Erythroblast (primary cell): ENCODE results near the gene MN1.

Experiments
- GATA1 ChIP-seq: IDR thresholded peaks from 2 replicates; pipeline ENCODE4 v1.6.1; 2011; ENCODE audit warnings: low read depth, mild to moderate bottlenecking, control low read depth, low read length, moderate library complexity
- POLR2A ChIP-seq: IDR thresholded peaks from 2 replicates; pipeline ENCODE4 v1.6.1; 2011; ENCODE audit warnings: mild to moderate bottlenecking, low read length

DNA sequence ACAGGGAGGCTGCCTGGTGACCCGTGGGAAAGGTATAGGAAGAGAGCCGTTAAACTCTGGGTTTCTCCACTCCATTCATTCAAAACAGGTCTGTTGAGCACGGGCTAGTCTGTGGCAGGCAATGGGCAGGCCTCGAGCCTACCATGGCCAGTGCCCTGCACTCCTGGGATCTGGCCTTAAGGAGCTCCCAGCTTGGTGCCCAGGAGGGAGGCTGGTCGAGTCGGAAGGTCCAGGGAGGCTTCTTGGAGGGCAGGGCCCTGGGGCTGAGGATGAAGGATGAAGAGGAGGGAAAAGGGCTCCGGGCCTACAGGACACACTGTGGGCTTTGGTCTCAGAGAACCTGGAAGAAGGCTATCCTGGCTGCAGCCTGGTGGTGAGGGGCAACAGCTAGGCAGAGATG is 41.9 kb upstream of the MN1 start:
- no peak for TF ChIP-seq POLR2A
- TF ChIP-seq GATA1 = no peak
